Osteocyte (in vitro differentiated cells): Measurements from ENCODE around the gene LAMB1. TPM values are rescaled to one million over a fixed set of nuclear protein-coding genes. Genes with fewer than 3 reads are reported as not detected.

Experiments
- DNase-seq: peaks from one replicate; pipeline ENCODE4 v3.0.0; 2021; ENCODE audit warnings: mixed read lengths; ENCODE audit not compliant: unreplicated experiment; ENCODE audit errors: extremely low spot score
- H3K27ac Mint-ChIP-seq: one replicate; pipeline ENCODE4 v1.8.0; 2021; ENCODE audit warnings: mild to moderate bottlenecking, mixed read lengths; ENCODE audit not compliant: unreplicated experiment
- H3K27me3 Mint-ChIP-seq: one replicate; pipeline ENCODE4 v1.8.0; 2021; ENCODE audit warnings: mixed read lengths; ENCODE audit not compliant: unreplicated experiment
- H3K36me3 Mint-ChIP-seq: one replicate; pipeline ENCODE4 v1.8.0; 2021; ENCODE audit warnings: mixed read lengths; ENCODE audit not compliant: unreplicated experiment
- H3K4me1 Mint-ChIP-seq: one replicate; pipeline ENCODE4 v1.8.0; 2021; ENCODE audit warnings: mixed read lengths; ENCODE audit not compliant: unreplicated experiment
- H3K4me3 Mint-ChIP-seq: one replicate; pipeline ENCODE4 v1.8.0; 2021; ENCODE audit warnings: mild to moderate bottlenecking, moderate library complexity, mixed read lengths; ENCODE audit not compliant: unreplicated experiment
- H3K9me3 Mint-ChIP-seq: one replicate; pipeline ENCODE4 v1.8.0; 2021; ENCODE audit warnings: mixed read lengths; ENCODE audit not compliant: unreplicated experiment
- CTCF ChIP-seq: fragments of 200-600 bp; sonication (generic); IDR thresholded peaks from 2 replicates; pipeline ENCODE4 v1.5.0; 2021; ENCODE audit warnings: antibody characterized with exemption, mild to moderate bottlenecking, moderate library complexity
- total RNA-seq: library from RNA; stranded (reverse); gene quantifications from 2 replicates; pipeline ENCODE4 v1.2.1, GENCODE V29; 2021

LAMB1 gene
- total RNA-seq, 1 donor from 2014 or later = 1,014 TPM

GRCh38 chr7:107939573-107940489, 63.1 kb downstream of the LAMB1 start:
- Mint-ChIP-seq H3K27me3 (no peaks in the 10 kb centered on the region), H3K4me1 (peaks cover 81% of the 10 kb centered on the region), H3K36me3 (peaks cover 77% of the 10 kb centered on the region)

GRCh38 chr7:107938456-107939250, 64.3 kb downstream of the LAMB1 start:
- no peak for TF ChIP-seq CTCF
- H3K27me3 Mint-ChIP-seq = no peaks in the 10 kb centered on the region
- peaks cover 76% of the 10 kb centered on the region for H3K36me3 Mint-ChIP-seq
- peak overlapping the region; percentile 85 for H3K27ac Mint-ChIP-seq
- no peak overlapping the region for H3K4me3 Mint-ChIP-seq
- no peaks in the 10 kb centered on the region for H3K9me3 Mint-ChIP-seq
- peaks cover 81% of the 10 kb centered on the region for H3K4me1 Mint-ChIP-seq
- no peak for DNase-seq

More at GRCh38 chr7:107939573-107940489, 63.1 kb downstream of the LAMB1 start:
- Mint-ChIP-seq H3K4me3 (no peak overlapping the region), H3K9me3 (no peaks in the 10 kb centered on the region), H3K27ac (peak overlapping the region; percentile 85)
- no peak for DNase-seq
- no peak for TF ChIP-seq CTCF

GRCh38 chr7:107937531-107937930, 65.4 kb downstream of the LAMB1 start:
- peaks cover 74% of the 10 kb centered on the region for H3K36me3 Mint-ChIP-seq
- H3K4me3 Mint-ChIP-seq = no peak overlapping the region
- DNase-seq = no peak
- no peaks in the 10 kb centered on the region for H3K9me3 Mint-ChIP-seq
- TF ChIP-seq CTCF = no peak
- H3K4me1 Mint-ChIP-seq = peaks cover 86% of the 10 kb centered on the region
- peak overlapping the region; percentile 85 for H3K27ac Mint-ChIP-seq
- H3K27me3 Mint-ChIP-seq = no peaks in the 10 kb centered on the region

- no peak for TF ChIP-seq CTCF
- no peak overlapping the region for H3K4me3 Mint-ChIP-seq
- H3K27ac Mint-ChIP-seq = peak overlapping the region; percentile 51
- no peak for DNase-seq
- H3K4me1 Mint-ChIP-seq = peaks cover 88% of the 10 kb centered on the region
- no peaks in the 10 kb centered on the region for H3K27me3 Mint-ChIP-seq
- H3K36me3 Mint-ChIP-seq = peaks cover 77% of the 10 kb centered on the region
- no peaks in the 10 kb centered on the region for H3K9me3 Mint-ChIP-seq
Measured at GRCh38 chr7:107936312-107936711, 66.6 kb downstream of the LAMB1 start.
